Hepatocyte (in vitro differentiated cells): ENCODE results near the gene ARSH. TPM values are rescaled to one million over a fixed set of nuclear protein-coding genes. Genes with fewer than 3 reads are reported as not detected.
"Not testable (repeated sequence)": the region's sequence is repeated elsewhere in the genome, so short reads cannot be mapped to it uniquely, and the experiment has no call there.

Experiments used
- DNase-seq: peaks from one replicate; pipeline ENCODE4 v3.0.0-alpha.2; 2016; ENCODE audit warnings: low spot score
- H2AFZ ChIP-seq: fragments of 200-600 bp; sonication (generic); 2 replicates; pipeline ENCODE4 v1.6.0; 2016; ENCODE audit warnings: antibody characterized with exemption, mild to moderate bottlenecking
- H3K27ac ChIP-seq: fragments of 200-600 bp; sonication (generic); 2 replicates; pipeline ENCODE4 v1.5.1; 2016; ENCODE audit warnings: mild to moderate bottlenecking
- H3K27me3 ChIP-seq: fragments of 200-600 bp; sonication (generic); 2 replicates; pipeline ENCODE4 v1.6.1; 2016
- H3K36me3 ChIP-seq: fragments of 200-600 bp; sonication (generic); replicated peaks from 2 replicates; pipeline ENCODE4 v1.5.1; 2016; ENCODE audit warnings: low read depth; ENCODE audit not compliant: insufficient read depth
- H3K4me1 ChIP-seq: fragments of 200-600 bp; sonication (generic); 2 replicates; pipeline ENCODE4 v1.5.1; 2016; ENCODE audit warnings: mild to moderate bottlenecking, moderate library complexity; ENCODE audit not compliant: insufficient read depth
- H3K4me2 ChIP-seq: fragments of 200-600 bp; sonication (generic); 2 replicates; pipeline ENCODE4 v1.6.0; 2016
- H3K4me3 ChIP-seq: fragments of 200-600 bp; sonication (generic); 2 replicates; pipeline ENCODE4 v1.5.1; 2016; ENCODE audit warnings: mild to moderate bottlenecking
- H3K79me2 ChIP-seq: fragments of 200-600 bp; sonication (generic); 2 replicates; pipeline ENCODE4 v1.6.0; 2017; ENCODE audit warnings: mild to moderate bottlenecking
- H3K9me2 ChIP-seq: fragments of 200-600 bp; sonication (generic); replicated peaks from 2 replicates; pipeline ENCODE4 v1.6.0; 2017; ENCODE audit warnings: mild to moderate bottlenecking; ENCODE audit not compliant: insufficient read depth
- H3K9me3 ChIP-seq: fragments of 200-600 bp; sonication (generic); 2 replicates; pipeline ENCODE4 v1.5.1; 2016; ENCODE audit warnings: low read depth, mild to moderate bottlenecking
- H4K20me1 ChIP-seq: fragments of 200-600 bp; sonication (generic); 2 replicates; pipeline ENCODE4 v1.6.0; 2016; ENCODE audit warnings: mild to moderate bottlenecking; ENCODE audit not compliant: insufficient read depth, poor library complexity, severe bottlenecking
- EZH2 ChIP-seq: fragments of 200-600 bp; sonication (generic); IDR thresholded peaks from 2 replicates; pipeline ENCODE4 v1.6.1; 2016; ENCODE audit warnings: antibody characterized with exemption, mild to moderate bottlenecking, borderline replicate concordance
- EZH2phosphoT487 ChIP-seq: fragments of 200-600 bp; sonication (generic); IDR thresholded peaks from one replicate; pipeline ENCODE4 v1.6.1; 2018; ENCODE audit warnings: antibody characterized with exemption, mild to moderate bottlenecking, low read depth, moderate library complexity; ENCODE audit not compliant: unreplicated experiment, severe bottlenecking
- WGBS: methylation state at CpG from one replicate; pipeline ENCODE4 v1.1.6; 2016; ENCODE audit warnings: low lambda C conversion rate; ENCODE audit errors: missing lambda C conversion rate; 5-methylcytosine and 5-hydroxymethylcytosine counted together
- polyA plus RNA-seq: library from polyadenylated mRNA; unstranded; fragments of >200 nt; fragmentation: Nextera tagmentation; extraction: Ambion mirVana; gene quantifications from 2 replicates; pipeline ENCODE4 v1.2.1, GENCODE V29; 2016
- total RNA-seq: library from RNA; depleted of rRNA; stranded (reverse); fragments of >200 nt; gene quantifications from 2 replicates; pipeline ENCODE4 v1.2.3, GENCODE V29; 2014
- TF ChIP-seq, protein P1 (sequence below): fragments of 200-600 bp; sonication (generic); IDR thresholded peaks from 2 replicates; pipeline ENCODE4 v1.5.1; 2016; ENCODE audit warnings: antibody characterized with exemption, mild to moderate bottlenecking; ENCODE audit not compliant: poor library complexity

The ARSH gene
- total and polyA plus RNA-seq, 2 experiments from 2014 or later, result not detected

DNA sequence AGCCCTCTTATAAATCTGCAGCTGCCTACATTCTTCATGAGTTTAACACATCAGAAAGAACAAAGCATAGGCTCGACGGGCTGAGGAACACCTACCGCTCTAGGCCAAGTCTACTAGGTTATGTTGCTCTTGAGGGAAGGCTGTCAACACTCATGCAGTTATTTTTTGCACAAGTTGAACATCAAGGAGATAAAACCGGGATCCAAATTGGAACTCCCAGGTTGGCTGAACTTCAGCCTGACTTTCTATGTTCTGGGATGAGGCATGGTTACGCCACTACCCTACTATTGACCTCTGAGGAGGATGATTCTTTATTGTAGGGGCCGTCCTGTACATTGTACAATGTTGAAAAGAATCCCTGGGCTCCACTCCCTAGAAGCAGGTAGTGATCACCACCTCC, 37.3 kb upstream of the ARSH start:
- WGBS, result 90% methylated on average over 6 of the region's 6 CpGs
- peaks cover 9% of the 10 kb centered on the region for H3K4me1 ChIP-seq
- no peak for DNase-seq
- H3K9me2 ChIP-seq, result no peaks in the 10 kb centered on the region
- no peaks in the 10 kb centered on the region for H3K27me3 ChIP-seq
- H3K4me2 ChIP-seq, result no peak overlapping the region
- H4K20me1 ChIP-seq, result no peaks in the 10 kb centered on the region
- H3K36me3 ChIP-seq, result no peaks in the 10 kb centered on the region
- H3K4me3 ChIP-seq, result no peak overlapping the region
- TF ChIP-seq, protein P1, sequence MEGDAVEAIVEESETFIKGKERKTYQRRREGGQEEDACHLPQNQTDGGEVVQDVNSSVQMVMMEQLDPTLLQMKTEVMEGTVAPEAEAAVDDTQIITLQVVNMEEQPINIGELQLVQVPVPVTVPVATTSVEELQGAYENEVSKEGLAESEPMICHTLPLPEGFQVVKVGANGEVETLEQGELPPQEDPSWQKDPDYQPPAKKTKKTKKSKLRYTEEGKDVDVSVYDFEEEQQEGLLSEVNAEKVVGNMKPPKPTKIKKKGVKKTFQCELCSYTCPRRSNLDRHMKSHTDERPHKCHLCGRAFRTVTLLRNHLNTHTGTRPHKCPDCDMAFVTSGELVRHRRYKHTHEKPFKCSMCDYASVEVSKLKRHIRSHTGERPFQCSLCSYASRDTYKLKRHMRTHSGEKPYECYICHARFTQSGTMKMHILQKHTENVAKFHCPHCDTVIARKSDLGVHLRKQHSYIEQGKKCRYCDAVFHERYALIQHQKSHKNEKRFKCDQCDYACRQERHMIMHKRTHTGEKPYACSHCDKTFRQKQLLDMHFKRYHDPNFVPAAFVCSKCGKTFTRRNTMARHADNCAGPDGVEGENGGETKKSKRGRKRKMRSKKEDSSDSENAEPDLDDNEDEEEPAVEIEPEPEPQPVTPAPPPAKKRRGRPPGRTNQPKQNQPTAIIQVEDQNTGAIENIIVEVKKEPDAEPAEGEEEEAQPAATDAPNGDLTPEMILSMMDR, result no peak
- TF ChIP-seq EZH2phosphoT487 (no peak), EZH2 (no peak)
- no peak overlapping the region for H2AFZ ChIP-seq
- H3K9me3 ChIP-seq, result no peaks in the 10 kb centered on the region
- no peaks in the 10 kb centered on the region for H3K79me2 ChIP-seq
- H3K27ac ChIP-seq, result no peak overlapping the region

DNA sequence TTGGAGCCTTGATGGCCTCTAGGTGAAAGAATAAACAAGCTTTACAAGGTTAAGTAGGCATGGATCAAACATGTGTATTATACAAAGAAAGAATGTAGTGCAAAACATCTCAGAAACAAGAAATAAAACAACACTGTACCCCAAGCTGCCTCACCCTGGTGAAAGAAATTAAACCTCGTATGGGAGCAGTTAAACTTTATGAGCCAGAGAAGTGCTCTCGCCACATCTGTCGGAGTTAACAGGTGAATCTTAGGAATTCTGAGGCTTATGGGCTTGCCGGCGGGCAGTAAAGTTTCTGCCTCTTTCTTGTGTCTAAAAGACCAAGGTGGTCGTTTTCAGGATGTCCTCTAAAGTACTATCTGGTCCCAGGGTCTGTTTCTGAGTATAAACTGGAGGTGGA, 34.0 kb upstream of the ARSH start:
- H3K4me3 ChIP-seq, result no peak overlapping the region
- H3K4me2 ChIP-seq, result no peak overlapping the region
- 72% methylated on average over 6 of the region's 6 CpGs for WGBS
- H2AFZ ChIP-seq, result no peak overlapping the region
- TF ChIP-seq EZH2phosphoT487 (no peak), EZH2 (no peak)
- TF ChIP-seq, protein P1, result no peak
- DNase-seq, result no peak
- no peak overlapping the region for H3K27ac ChIP-seq
- H3K9me2 ChIP-seq, result no peaks in the 10 kb centered on the region
- no peaks in the 10 kb centered on the region for H4K20me1 ChIP-seq
- H3K79me2 ChIP-seq, result no peaks in the 10 kb centered on the region
- no peaks in the 10 kb centered on the region for H3K27me3 ChIP-seq
- no peaks in the 10 kb centered on the region for H3K36me3 ChIP-seq
- no peaks in the 10 kb centered on the region for H3K4me1 ChIP-seq
- H3K9me3 ChIP-seq, result no peaks in the 10 kb centered on the region

DNA sequence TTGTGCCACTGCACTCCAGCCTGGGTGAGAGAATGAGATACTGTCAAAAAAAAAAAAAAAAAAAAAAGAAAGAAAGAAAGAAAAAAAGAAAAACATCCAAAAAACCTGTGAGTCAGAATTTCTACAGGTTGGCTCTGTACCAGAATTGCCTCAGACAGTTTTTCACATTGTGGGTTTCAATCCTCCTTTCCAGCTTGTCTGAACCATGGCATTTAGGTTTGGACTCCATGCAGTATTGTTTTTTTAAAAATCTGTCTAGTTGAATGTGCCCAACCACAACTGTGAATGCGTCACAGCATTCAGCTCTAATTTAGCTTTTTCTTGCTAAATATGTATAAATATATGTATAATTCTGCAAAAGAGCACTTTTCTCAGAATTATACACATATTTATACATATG, 31.4 kb upstream of the ARSH start:
- Histone ChIP-seq H3K27me3 (no peaks in the 10 kb centered on the region), H2AFZ (no peak overlapping the region), H3K36me3 (no peaks in the 10 kb centered on the region), H3K27ac (no peak overlapping the region), H3K4me3 (no peak overlapping the region), H3K79me2 (no peaks in the 10 kb centered on the region), H3K4me1 (no peaks in the 10 kb centered on the region), H3K4me2 (no peak overlapping the region), H3K9me3 (no peaks in the 10 kb centered on the region), H3K9me2 (no peaks in the 10 kb centered on the region), H4K20me1 (no peaks in the 10 kb centered on the region)
- WGBS, result 97% methylated on average over 1 of the region's 1 CpG
- no peak for DNase-seq
- no peak for TF ChIP-seq EZH2
- TF ChIP-seq EZH2phosphoT487, result no peak
- TF ChIP-seq, protein P1, result no peak

DNA sequence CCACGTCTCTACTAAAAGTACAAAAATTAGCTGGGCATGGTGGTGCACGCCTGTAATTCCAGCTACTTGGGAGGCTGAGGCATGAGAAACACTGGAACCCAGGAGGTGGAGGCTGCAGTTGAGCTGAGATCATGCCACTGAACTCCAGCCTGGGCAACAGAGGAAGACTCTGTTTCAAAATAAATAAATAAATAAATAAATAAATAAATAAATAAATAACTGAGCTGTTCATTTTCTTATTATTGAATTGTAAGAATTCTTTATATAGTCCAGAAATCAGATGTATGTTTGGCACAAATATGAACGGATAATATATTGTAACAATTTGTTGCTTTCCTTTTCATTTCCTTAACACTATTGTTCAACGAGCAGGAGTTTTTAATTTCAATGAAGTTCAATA, 27.7 kb upstream of the ARSH start:
- not testable (repeated sequence) for H3K79me2 ChIP-seq, H3K4me1 ChIP-seq, H3K27ac ChIP-seq, DNase-seq, H3K9me2 ChIP-seq, H3K4me2 ChIP-seq, H3K4me3 ChIP-seq, H3K36me3 ChIP-seq, H4K20me1 ChIP-seq, H3K9me3 ChIP-seq, H3K27me3 ChIP-seq, H2AFZ ChIP-seq
- WGBS, result 94% methylated on average over 4 of the region's 4 CpGs
